ENCODE results near the gene RBPJ.

GRCh38 chr4:26447378-26447777 is 126.6 kb downstream of the RBPJ start:
- TF ChIP-seq CTCF (IDR thresholded peaks at IDR 0.05), result no peak
- TF ChIP-seq POLR2A (IDR thresholded peaks at IDR 0.05), result no peak
